K562 (cell line): ENCODE measurements around the gene DENND1A. TPM values are rescaled to one million over a fixed set of nuclear protein-coding genes. Genes with fewer than 3 reads are reported as not detected.
A peak's percentile ranks its signal among the peaks of the same experiment; 100 is the strongest.

Experiments used
- ATAC-seq: fragments of 200-7000 bp; cut with Tn5 transposase; 3 replicates; pipeline ENCODE4 v1.9.1; 2020; ENCODE audit warnings: moderate library complexity
- BruUV-seq: library from RNA; stranded (reverse); fragments of 400-500 nt; replicated peaks from 2 replicates; lab custom pipeline; 2021; lab: Mats Ljungman, UMichigan
- CTCF ChIA-PET: fragments of 300-600 bp; formaldehyde crosslinking; extraction: SDS; loops from one replicate; lab custom pipeline; 2021; ENCODE audit warnings: low intra/inter-chr PET ratio; lab: Yijun Ruan, JAX
- POLR2A ChIA-PET: fragments of 300-600, 350-650 bp; sonication (Branson Sonifier 250); formaldehyde crosslinking; extraction: SDS; loops from one replicate; lab custom pipeline; 2021; ENCODE audit warnings: antibody characterized with exemption, inconsistent platforms; lab: Yijun Ruan, JAX
- DNase-seq, 4 experiments: peaks; one replicate each; pipeline versions ENCODE4 v3.0.0 to v3.0.0-alpha.2; 2011 to 2018; ENCODE audit warnings: low spot score in 3 of 4, mixed read lengths in 3 of 4; ENCODE audit errors: extremely low read depth in 1 of 4
- FAIRE-seq: peaks from 2 replicates; lab custom pipeline; 2011; peaks lifted over from hg19 to GRCh38; lab: Jason Lieb, UNC
- H2AFZ ChIP-seq: 2 replicates; pipeline ENCODE4 v1.6.0; 2011; ENCODE audit warnings: low read depth, low read length, control low read depth, inconsistent platforms
- H3K27ac ChIP-seq: fragments of 200-600 bp; 3 replicates; pipeline ENCODE4 v1.8.0; 2011; ENCODE audit warnings: low read depth, mild to moderate bottlenecking, control low read depth, inconsistent platforms, low read length, moderate library complexity, mixed read lengths; ENCODE audit errors: extremely low read depth
- H3K27me3 ChIP-seq, 2 experiments: fragments of 300-600 bp in 1 of 2; 2 replicates in 1 of 2; 3 replicates in 1 of 2; pipeline versions ENCODE4 v1.6.0 to v1.8.0; 2011; ENCODE audit warnings: inconsistent platforms in 2 of 2, low read length in 2 of 2, mild to moderate bottlenecking in 1 of 2, mixed read lengths in 1 of 2, moderate library complexity in 1 of 2; ENCODE audit not compliant: control insufficient read depth in 2 of 2, insufficient read depth in 2 of 2
- H3K36me3 ChIP-seq: fragments of 300-600 bp; 3 replicates; pipeline ENCODE4 v1.8.0; 2011; ENCODE audit warnings: mild to moderate bottlenecking, low read length, inconsistent platforms; ENCODE audit not compliant: control insufficient read depth, insufficient read depth
- H3K4me1 ChIP-seq, 2 experiments: fragments of 200-600 bp in 1 of 2; replicated peaks in 1 of 2; 2 replicates in 1 of 2; 3 replicates in 1 of 2; pipeline versions ENCODE4 v1.5.1 to v1.8.0; 2011; ENCODE audit warnings: inconsistent platforms in 2 of 2, low read length in 2 of 2, mild to moderate bottlenecking in 1 of 2, mixed read lengths in 1 of 2, moderate library complexity in 1 of 2; ENCODE audit not compliant: control insufficient read depth in 2 of 2, insufficient read depth in 2 of 2
- H3K4me2 ChIP-seq: 2 replicates; pipeline ENCODE4 v1.6.1; 2011; ENCODE audit warnings: low read length, control low read depth, inconsistent platforms, mixed read lengths; ENCODE audit not compliant: insufficient read depth
- H3K4me3 ChIP-seq: fragments of 200-600 bp; sonication (generic), shearing (Covaris generic); 2 replicates; pipeline ENCODE4 v1.5.1; 2016; ENCODE audit warnings: control low read depth, inconsistent platforms
- H3K79me2 ChIP-seq: fragments of 200-600 bp; 3 replicates; pipeline ENCODE4 v1.8.0; 2011; ENCODE audit warnings: low read length, inconsistent platforms; ENCODE audit not compliant: control insufficient read depth, insufficient read depth
- H3K9ac ChIP-seq, 2 experiments: 2 replicates each; pipeline versions ENCODE4 v1.6.0 to v1.6.1; 2011; ENCODE audit warnings: low read depth in 2 of 2, low read length in 2 of 2, control low read depth in 1 of 2, inconsistent platforms in 1 of 2, mild to moderate bottlenecking in 1 of 2, mixed read lengths in 1 of 2; ENCODE audit not compliant: insufficient read depth in 1 of 2
- H3K9me1 ChIP-seq: one replicate; pipeline ENCODE4 v1.6.0; 2011; ENCODE audit warnings: inconsistent platforms, mild to moderate bottlenecking, low read length, moderate library complexity; ENCODE audit not compliant: control insufficient read depth, insufficient read depth
- H3K9me3 ChIP-seq: replicated peaks from 2 replicates; pipeline ENCODE4 v1.5.1; 2011; ENCODE audit warnings: low read depth, low read length, inconsistent platforms; ENCODE audit not compliant: control insufficient read depth, insufficient read depth
- H4K20me1 ChIP-seq: replicated peaks from 2 replicates; pipeline ENCODE4 v1.6.1; 2011; ENCODE audit warnings: low read length, inconsistent platforms, mixed read lengths; ENCODE audit not compliant: control insufficient read depth, insufficient read depth
- CUX1 ChIP-seq: fragments of 200-800 bp; sonication (Bioruptor generic); IDR thresholded peaks from 2 replicates; pipeline ENCODE4 v1.6.1; 2016; ENCODE audit warnings: missing genetic modification characterization, missing compliant biosample characterization
- GTF2B ChIP-seq: IDR thresholded peaks from 2 replicates; pipeline ENCODE4 v1.6.1; 2011; ENCODE audit not compliant: insufficient read length; ENCODE audit errors: extremely low read depth
- MAFG ChIP-seq: fragments of 450-650 bp; conservative IDR thresholded peaks from 2 replicates; pipeline ENCODE4 v1.6.1; 2016; ENCODE audit warnings: missing genetic modification characterization, missing compliant biosample characterization
- MTA2 ChIP-seq: fragments of 450-650 bp; IDR thresholded peaks from 2 replicates; pipeline ENCODE4 v1.6.1; 2016; ENCODE audit warnings: low read depth
- NFXL1 ChIP-seq: fragments of 450-650 bp; formaldehyde crosslinking; IDR thresholded peaks from 2 replicates; pipeline ENCODE4 v1.4.0; 2021; ENCODE audit warnings: mild to moderate bottlenecking
- SMAD3 ChIP-seq: fragments of 450-650 bp; formaldehyde crosslinking; conservative IDR thresholded peaks from 2 replicates; pipeline ENCODE4 v1.4.0; 2020; ENCODE audit warnings: mild to moderate bottlenecking
- TCF7 ChIP-seq: sonication (generic); IDR thresholded peaks from 2 replicates; pipeline ENCODE4 v1.6.1; 2016; ENCODE audit warnings: antibody characterized with exemption, borderline replicate concordance
- XRCC4 ChIP-seq: IDR thresholded peaks from one replicate; pipeline ENCODE4 v1.6.1; 2011; ENCODE audit not compliant: insufficient read depth, insufficient read length; ENCODE audit errors: extremely low read depth
- ZBTB43 ChIP-seq: sonication (generic); formaldehyde crosslinking; IDR thresholded peaks from 2 replicates; pipeline ENCODE4 v1.8.0; 2023; ENCODE audit warnings: mild to moderate bottlenecking, missing genetic modification reagents
- ZMIZ1 ChIP-seq, 2 experiments: fragments of 150-350 bp in 1 of 2; IDR thresholded peaks; 2 replicates each; pipeline ENCODE4 v1.6.1; 2012 to 2016; ENCODE audit warnings: low read depth in 2 of 2, low read length in 2 of 2, mild to moderate bottlenecking in 1 of 2, moderate library complexity in 1 of 2
- in situ Hi-C: fragments of 300-500 bp; cut with MboI; formaldehyde crosslinking; loops from 4 replicates; pipeline ENCODE4 v1.15.0; 2018; ENCODE audit warnings: inconsistent platforms, mixed read lengths
- intact Hi-C: fragments of 100-400 bp; cut with micrococcal nuclease; formaldehyde crosslinking; loops from 2 replicates; pipeline ENCODE4 v1.14.2; 2022
- polyA plus RNA-seq, 8 experiments: library from polyadenylated mRNA; depleted of rRNA in 4 of 8; stranded (reverse) in 5 of 8; unstranded in 3 of 8; fragments of >200 nt; fragmentation: Nextera tagmentation in 2 of 8; fragmentation: Illumina TruSeq in 1 of 8; extraction: Ambion mirVana in 2 of 8; extraction: Trizol in 1 of 8; gene quantifications; 2 replicates each; pipeline versions ENCODE4 v1.2.1 to v1.2.3, GENCODE V29; 2011 to 2014; ENCODE audit warnings: inconsistent platforms in 1 of 8, missing spikeins in 1 of 8
- total RNA-seq, 7 experiments: library from RNA; depleted of rRNA in 6 of 7; stranded (reverse); fragments of >200 nt in 6 of 7; fragmentation: Illumina TruSeq in 2 of 7; extraction: Trizol in 2 of 7; gene quantifications; 2 replicates each; pipeline versions ENCODE4 v1.2.1 to v1.2.3, GENCODE V29; 2011 to 2021; ENCODE audit warnings: low replicate concordance in 1 of 7

Gene DENND1A
- total and polyA plus RNA-seq, 9 of the 15 experiments (the other 6 are each of a cell fraction or from before 2014, with no cell fraction given), result 7.6 to 29.5 (median 15.7) TPM

GRCh38 chr9:123622711-123623241, 307.1 kb downstream of the DENND1A start (continued):
- TF ChIP-seq TCF7, result no peak
- TF ChIP-seq NFXL1 (CRISPR knock-in tag), result no peak
- no peak for TF ChIP-seq CUX1 (CRISPR knock-in tag)
- no peak for TF ChIP-seq XRCC4
- TF ChIP-seq SMAD3, result no peak
- no peak for TF ChIP-seq MTA2

GRCh38 chr9:123620239-123620638, 309.7 kb downstream of the DENND1A start:
- ATAC-seq, result no peak
- POLR2A ChIA-PET, result interaction anchor here (0.7 kb wide), 1 partner anchor 9 kb away, joined by 3 read pairs; no protein-coding TSS in a partner anchor
- H4K20me1 ChIP-seq, result no peaks in the 10 kb centered on the region
- peak in 1 of 4 experiments; percentile 16 for DNase-seq
- no peaks in the 10 kb centered on the region for H3K9me3 ChIP-seq
- no peak overlapping the region for H3K27ac ChIP-seq
- no peaks in the 10 kb centered on the region for H3K27me3 ChIP-seq
- intact Hi-C loops (loop anchor here (10.0 kb wide), 1 partner anchor 55 kb away; no protein-coding TSS in a partner anchor), in situ Hi-C loops (no loop called here)
- H3K4me2 ChIP-seq, result no peak overlapping the region
- peaks cover 0 to 3% of the 10 kb centered on the region in 2 experiments; a peak in 2 of 5 replicates for H3K4me1 ChIP-seq
- H3K36me3 ChIP-seq, result no peaks in the 10 kb centered on the region; the same call in 2 of the 3 replicates
- no peaks in the 10 kb centered on the region for H3K9me1 ChIP-seq
- no peaks in the 10 kb centered on the region for H3K79me2 ChIP-seq
- H2AFZ ChIP-seq, result no peak overlapping the region
- BruUV-seq, result no TSS peak
- no peak overlapping the region for H3K9ac ChIP-seq
- no peak overlapping the region for H3K4me3 ChIP-seq
- no peak for FAIRE-seq
- CTCF ChIA-PET, result no interaction called here
- no peak for TF ChIP-seq ZMIZ1 (IDR thresholded peaks at IDR 0.05; ENCODE audit: low read depth in 2 of 2, low read length in 2 of 2)
- TF ChIP-seq ZBTB43 (CRISPR knock-in tag), result no peak
- peak; percentile 67 for TF ChIP-seq MAFG
- TF ChIP-seq GTF2B, result no peak
